HG03159 (cell line): ENCODE data around the gene ADAMTSL1.

Experiments
- ATAC-seq: cut with Tn5 transposase; IDR thresholded peaks from one replicate; pipeline ENCODE4 v1.9.1; 2021; ENCODE audit warnings: mild to moderate bottlenecking, moderate library complexity; ENCODE audit not compliant: unreplicated experiment

ADAMTSL1 gene

DNA sequence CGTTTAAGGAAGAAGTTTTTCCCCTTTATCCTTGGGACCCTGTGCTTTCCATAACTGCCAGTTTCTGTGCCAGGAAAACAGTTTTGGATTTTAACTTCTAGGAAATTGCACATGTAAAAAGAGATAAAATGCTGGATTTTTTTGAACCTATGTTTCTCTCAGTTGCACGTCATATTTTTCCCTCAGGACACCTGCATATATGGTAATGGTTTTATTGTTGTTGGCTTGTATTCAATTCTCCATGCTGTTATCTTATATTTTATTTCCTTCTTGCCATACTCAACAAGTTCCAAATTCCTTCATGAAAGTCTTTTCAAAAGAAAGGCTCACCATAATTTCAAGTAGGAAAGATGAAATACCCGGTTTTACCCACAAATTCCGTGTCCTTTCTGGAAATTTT is 7.9 kb upstream of the ADAMTSL1 start:
- ATAC-seq = no peak

DNA sequence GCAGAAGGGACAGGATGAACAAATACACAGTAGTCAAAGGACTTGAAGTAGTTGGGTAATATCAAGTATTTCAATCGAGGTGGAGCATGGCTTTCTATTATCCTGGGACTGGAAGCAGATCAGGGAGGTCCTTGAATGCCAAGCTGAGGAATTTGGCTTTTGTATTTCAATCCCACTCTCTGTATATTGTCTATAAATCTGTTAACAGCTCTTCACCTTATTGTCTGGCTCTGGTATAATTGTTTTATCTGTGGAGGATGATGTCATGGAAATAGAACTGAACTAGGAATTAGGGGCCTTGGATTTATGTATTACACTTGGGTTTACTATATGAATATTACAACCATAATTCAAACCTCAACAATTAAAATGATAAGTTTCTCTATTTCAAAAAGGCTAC is 6.3 kb upstream of the ADAMTSL1 start:
- ATAC-seq = no peak

- no peak for ATAC-seq
Measured at GRCh38 chr9:18472435-18472834, 1.5 kb upstream of the ADAMTSL1 start.

DNA sequence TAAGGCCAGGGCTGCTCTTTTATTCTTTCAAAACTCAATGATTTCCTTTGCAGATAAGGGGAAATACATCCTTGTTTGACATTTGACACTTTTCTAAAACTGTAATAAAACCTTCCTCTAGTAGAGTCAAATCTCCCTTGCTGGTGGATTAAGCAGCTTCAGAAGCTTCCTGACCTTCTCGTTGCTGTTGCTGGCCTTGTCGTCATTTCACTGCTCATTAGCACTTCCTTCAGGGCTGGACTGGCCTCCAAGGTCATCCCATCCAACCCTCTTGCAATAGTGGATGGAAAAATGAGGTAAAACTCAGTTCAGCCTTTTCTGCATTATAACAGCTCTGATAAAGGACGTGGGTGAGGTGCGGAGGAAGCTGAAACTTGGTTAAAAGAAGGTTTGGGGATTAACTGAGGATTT is 1.1 kb upstream of the ADAMTSL1 start:
- no peak for ATAC-seq

DNA sequence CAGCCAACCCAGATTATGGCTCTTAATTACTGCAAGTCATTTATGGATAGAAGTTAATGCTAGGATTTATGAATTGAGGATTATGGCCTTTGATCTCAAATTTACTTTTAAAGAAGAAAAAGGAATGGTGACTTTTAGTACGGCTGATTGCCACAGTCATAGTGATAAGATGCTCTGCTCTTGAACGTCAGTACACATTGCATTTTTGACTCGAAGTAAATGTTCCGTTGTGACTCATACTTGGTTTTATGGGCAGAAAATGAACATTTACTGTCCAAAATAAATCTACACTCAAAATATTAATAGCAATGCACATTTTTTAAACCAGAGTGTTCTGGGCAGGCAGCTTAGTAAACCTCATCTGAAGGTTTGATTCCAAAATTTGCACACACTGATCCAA is 830 bp downstream of the ADAMTSL1 start:
- no peak for ATAC-seq

DNA sequence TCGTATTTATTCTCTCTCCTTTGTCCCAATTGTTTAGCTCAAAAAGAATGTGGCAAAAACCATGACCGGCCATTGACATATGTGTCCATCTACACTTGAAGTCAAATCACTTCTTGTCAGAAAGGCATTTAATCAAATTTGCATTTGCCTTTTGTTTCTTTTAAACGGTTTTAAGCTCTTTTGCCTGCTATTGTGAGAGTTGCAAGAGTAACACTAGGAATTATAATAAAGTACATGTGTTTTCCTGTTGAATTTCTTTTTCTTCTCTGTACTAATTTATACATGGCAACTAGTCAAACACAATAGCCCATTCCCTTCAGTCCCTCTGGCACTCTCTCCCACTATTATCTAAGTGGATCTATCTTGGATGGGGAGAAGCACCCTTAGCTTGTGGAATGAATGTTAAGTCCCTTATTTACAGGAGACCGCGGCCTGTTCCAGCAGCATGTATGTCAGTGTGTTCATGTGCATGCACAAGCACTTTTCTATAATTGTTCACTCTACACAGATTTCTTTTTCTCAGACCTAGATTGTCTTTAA is 3.2 kb downstream of the ADAMTSL1 start:
- no peak for ATAC-seq

DNA sequence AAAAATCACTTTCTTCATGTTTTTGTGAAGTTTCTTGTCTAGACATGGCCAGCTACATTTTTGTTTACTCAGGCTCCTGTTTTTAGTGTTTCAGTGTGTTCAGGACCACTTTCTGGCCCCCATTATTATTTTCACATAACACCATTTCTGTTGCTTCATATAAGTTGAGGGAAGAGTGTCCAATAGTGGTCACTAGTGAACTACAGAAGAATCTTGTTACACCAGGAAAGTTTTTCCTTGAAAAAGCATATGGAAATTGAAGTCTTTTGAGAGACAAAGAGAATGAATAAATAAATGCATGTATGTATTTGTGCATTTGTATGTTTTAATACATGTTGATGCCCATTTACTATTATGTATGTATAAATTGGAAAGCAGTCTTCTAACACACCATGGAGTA is 3.8 kb downstream of the ADAMTSL1 start:
- ATAC-seq = no peak

DNA sequence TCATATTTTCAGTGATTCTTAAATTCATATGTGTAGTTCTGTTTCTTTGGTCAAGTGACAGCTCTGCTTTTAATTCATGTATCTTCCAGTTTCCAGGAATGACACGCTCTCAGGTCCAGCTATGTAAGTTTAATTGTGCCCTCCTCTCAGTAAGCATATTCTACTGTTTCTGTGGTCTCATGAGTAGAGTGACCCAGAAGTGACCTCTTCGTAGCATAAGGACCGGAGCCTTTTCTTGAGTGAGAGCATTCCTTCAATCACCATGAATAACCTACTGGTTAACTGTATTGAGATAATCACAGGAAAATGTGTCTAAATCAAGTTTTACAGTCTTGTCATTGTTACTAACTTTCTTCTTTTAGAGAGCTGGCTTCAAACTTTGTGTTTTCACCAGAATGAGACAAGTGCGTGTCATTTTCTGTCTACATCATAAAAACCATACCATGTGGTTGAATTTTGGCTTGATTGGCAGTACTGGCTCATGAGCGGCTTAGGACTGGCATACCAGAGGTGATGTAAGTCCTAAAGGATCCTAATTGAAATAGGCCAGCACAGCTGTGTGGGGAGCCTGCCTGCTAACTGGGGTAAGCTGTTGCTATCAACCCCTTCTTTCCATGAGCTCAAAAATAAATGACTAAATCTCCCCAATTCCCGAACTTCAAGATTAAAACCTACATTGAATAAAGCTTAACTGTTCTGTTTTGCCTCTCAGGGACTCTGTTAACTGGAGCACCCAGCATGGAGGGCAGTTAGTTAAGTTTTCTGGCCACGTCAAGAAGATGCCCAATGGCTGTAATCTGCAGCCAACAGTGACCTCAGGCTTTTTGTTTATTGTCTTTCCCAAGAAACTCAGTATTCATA is 4.8 kb downstream of the ADAMTSL1 start:
- ATAC-seq = no peak

DNA sequence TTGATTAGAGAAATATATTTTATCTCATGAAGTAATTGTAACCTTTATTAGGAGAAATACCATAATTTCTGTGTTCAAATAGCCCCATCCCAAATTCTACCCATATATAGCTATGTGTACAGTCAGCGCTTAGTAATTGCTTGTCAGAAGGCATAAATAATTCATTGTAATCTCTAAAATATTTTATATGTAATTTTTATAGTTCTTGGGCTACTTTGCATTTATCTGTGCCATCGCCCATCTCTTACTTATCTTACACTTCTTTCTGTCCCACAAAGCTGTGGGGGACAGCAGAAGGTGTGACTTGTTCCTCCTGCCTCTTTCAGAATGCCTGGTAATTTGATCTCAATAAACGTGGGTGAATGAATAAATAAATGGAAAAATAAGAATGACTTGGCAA is 5.5 kb downstream of the ADAMTSL1 start:
- no peak for ATAC-seq

GRCh38 chr9:18480662-18481093 is 6.7 kb downstream of the ADAMTSL1 start:
- ATAC-seq = no peak

GRCh38 chr9:18482371-18482770 is 8.4 kb downstream of the ADAMTSL1 start:
- ATAC-seq = no peak

GRCh38 chr9:18485714-18486113 is 11.8 kb downstream of the ADAMTSL1 start:
- ATAC-seq = no peak

GRCh38 chr9:18487611-18488010 is 13.7 kb downstream of the ADAMTSL1 start:
- no peak for ATAC-seq

- ATAC-seq = no peak
Measured at GRCh38 chr9:18488886-18489285, 14.9 kb downstream of the ADAMTSL1 start.

GRCh38 chr9:18489861-18490260 is 15.9 kb downstream of the ADAMTSL1 start:
- ATAC-seq = no peak

DNA sequence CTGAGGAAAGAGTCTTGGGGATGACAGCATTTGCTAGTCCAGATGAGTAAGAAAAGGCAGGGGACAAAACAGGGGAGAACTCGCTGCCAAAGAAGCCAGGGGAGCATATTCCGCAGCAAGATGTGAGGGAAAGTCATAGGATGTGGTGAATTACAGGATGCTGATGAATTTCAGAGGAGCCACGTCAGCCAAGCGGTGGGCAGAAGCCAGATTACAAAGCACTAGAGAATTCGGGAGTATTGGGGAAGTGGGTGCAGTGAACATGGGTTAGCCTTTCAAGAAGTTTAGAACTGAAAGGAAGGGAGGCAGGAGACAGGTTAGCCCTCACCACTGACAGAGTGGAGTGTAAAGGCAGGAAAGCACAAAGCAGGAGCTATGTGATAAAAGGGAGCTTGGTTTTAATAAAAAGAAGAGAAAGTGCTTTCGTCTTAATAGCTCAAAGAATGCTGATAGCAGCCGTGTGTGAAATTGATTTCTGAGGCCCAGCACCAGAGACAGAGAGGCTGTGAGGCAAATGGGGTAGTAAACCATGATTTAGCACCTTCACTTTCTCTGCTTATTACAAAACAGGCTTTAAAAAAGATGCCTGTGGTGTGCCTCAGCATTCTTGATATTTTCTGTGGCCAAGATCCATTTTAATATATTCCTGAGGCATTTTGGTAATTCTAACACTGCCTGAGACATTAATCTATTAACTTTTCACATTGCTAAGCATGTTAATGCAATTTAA is 16.9 kb downstream of the ADAMTSL1 start:
- no peak for ATAC-seq

GRCh38 chr9:18492612-18493011 is 18.7 kb downstream of the ADAMTSL1 start:
- ATAC-seq = no peak

GRCh38 chr9:18493451-18493993 is 19.6 kb downstream of the ADAMTSL1 start:
- ATAC-seq = no peak

- no peak for ATAC-seq
Measured at GRCh38 chr9:18495065-18495464, 21.1 kb downstream of the ADAMTSL1 start.

DNA sequence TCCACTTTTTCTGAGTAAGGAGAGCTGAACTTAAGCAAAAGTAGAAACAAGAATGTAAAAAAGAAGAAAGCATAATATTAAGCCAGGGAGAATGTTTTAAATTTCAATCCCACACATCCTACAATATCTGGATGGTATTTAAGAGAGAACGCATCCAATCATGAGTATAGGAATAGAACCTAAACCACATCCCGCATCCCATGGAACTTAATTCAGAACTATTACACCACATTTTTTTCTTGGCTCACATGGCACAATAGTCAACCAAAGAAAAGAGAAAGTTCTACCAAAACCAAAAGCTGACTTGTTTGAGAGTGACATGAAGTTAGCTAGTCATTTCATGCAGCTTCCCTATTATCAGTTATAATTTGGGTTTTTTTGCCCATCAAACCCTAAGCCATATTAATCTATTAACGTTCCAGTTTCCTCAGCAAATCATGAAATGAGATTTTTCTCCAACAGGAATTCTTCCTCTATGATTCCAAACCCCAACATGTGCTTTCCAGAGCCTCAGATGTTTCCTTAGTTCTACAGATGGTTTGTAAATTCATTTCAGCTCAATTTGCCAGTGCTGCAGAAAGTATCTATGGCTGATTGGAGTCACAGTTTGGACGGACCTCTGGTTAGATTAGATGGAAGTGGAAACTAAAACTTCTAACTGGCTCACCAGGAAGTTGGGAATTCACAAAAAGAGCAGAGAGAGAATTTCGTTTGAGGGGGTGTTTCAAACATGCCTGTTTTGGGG is 22.5 kb downstream of the ADAMTSL1 start:
- no peak for ATAC-seq

DNA sequence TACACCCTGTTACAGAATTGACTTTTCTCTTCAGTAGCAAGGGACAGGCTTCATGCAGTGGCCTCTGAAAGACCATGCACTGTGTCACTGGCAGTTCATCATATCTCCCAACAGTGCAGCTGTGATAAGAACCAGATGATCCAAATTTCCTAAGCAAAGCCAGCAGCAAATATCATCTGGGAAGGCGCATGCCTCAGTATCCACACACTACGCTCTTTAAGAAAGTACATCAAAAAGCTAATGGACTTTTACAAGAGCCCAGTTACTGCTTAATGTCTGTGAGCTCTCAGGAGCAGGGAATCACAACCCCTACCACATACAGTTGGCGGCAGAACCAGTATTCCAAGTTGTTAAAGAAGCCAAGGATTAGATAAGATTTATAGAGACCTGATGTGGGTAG is 25.1 kb downstream of the ADAMTSL1 start:
- no peak for ATAC-seq
